GM12872 (cell line): ENCODE results near the gene VPS72.

Experiments
- CTCF ChIP-seq: IDR thresholded peaks from 3 replicates; pipeline ENCODE4 v1.5.1; 2011; ENCODE audit warnings: low read depth, mild to moderate bottlenecking, low read length, moderate library complexity; ENCODE audit not compliant: insufficient read depth

The VPS72 gene

GRCh38 chr1:151135433-151136385 is 54.3 kb downstream of the VPS72 start:
- TF ChIP-seq CTCF: 0 out of 3 replicates have a peak, but pooled peaks have one; percentile 23

GRCh38 chr1:151134991-151135390 is 55.0 kb downstream of the VPS72 start:
- no peak for TF ChIP-seq CTCF

GRCh38 chr1:151134396-151134795 is 55.6 kb downstream of the VPS72 start:
- no peak for TF ChIP-seq CTCF

- no peak for TF ChIP-seq CTCF
Measured at GRCh38 chr1:151133018-151133806, 56.8 kb downstream of the VPS72 start.

GRCh38 chr1:151132335-151133017 is 57.5 kb downstream of the VPS72 start:
- TF ChIP-seq CTCF: no peak

- no peak for TF ChIP-seq CTCF
Measured at GRCh38 chr1:151131701-151132334, 58.2 kb downstream of the VPS72 start.
